Gastroesophageal sphincter (tissue), 3 donors: Measurements from ENCODE around the gene GATA5.

Source experiments
- POLR2A ChIP-seq, 2 donors: fragments of 450-650 bp; IDR thresholded peaks; one replicate each; pipeline ENCODE4 v1.6.1; 2017; ENCODE audit warnings: antibody characterized with exemption in 2 of 2, mild to moderate bottlenecking in 2 of 2, moderate library complexity in 1 of 2
- POLR2AphosphoS5 ChIP-seq: sonication (generic); formaldehyde crosslinking; IDR thresholded peaks from one replicate; pipeline ENCODE4 v1.6.1; 2017; ENCODE audit warnings: antibody characterized with exemption
- TF ChIP-seq, protein P1 (sequence below), 4 experiments: fragments of 200-600 bp in 2 of 4; fragments of 450-650 bp in 2 of 4; sonication (generic) in 1 of 4; IDR thresholded peaks; one replicate each; pipeline ENCODE4 v1.5.1; 2017 to 2019; ENCODE audit warnings: antibody characterized with exemption in 4 of 4, mild to moderate bottlenecking in 2 of 4, moderate library complexity in 2 of 4

- TF ChIP-seq POLR2A (IDR thresholded peaks at IDR 0.05) (no peak), POLR2AphosphoS5 (no peak)
- TF ChIP-seq, protein P1, sequence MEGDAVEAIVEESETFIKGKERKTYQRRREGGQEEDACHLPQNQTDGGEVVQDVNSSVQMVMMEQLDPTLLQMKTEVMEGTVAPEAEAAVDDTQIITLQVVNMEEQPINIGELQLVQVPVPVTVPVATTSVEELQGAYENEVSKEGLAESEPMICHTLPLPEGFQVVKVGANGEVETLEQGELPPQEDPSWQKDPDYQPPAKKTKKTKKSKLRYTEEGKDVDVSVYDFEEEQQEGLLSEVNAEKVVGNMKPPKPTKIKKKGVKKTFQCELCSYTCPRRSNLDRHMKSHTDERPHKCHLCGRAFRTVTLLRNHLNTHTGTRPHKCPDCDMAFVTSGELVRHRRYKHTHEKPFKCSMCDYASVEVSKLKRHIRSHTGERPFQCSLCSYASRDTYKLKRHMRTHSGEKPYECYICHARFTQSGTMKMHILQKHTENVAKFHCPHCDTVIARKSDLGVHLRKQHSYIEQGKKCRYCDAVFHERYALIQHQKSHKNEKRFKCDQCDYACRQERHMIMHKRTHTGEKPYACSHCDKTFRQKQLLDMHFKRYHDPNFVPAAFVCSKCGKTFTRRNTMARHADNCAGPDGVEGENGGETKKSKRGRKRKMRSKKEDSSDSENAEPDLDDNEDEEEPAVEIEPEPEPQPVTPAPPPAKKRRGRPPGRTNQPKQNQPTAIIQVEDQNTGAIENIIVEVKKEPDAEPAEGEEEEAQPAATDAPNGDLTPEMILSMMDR (IDR thresholded peaks at IDR 0.05) = no peak
Measured at GRCh38 chr20:62484478-62484877, 8.7 kb upstream of the GATA5 start.
